H1 (cell line): ENCODE measurements around the gene HS3ST6. TPM values are rescaled to one million over a fixed set of nuclear protein-coding genes. Genes with fewer than 3 reads are reported as not detected.

Experiments
- CTCF ChIA-PET: fragments of 300-600 bp; sonication (Branson Sonifier 250); formaldehyde crosslinking; loops from one replicate; lab custom pipeline; 2021; ENCODE audit not compliant: partially characterized antibody; lab: Charles Lee
- POLR2A ChIA-PET: fragments of 300-600 bp; sonication (Branson Sonifier 250); formaldehyde crosslinking; loops from one replicate; lab custom pipeline; 2021; ENCODE audit warnings: inconsistent platforms; ENCODE audit not compliant: partially characterized antibody; lab: Charles Lee
- DNase-seq, 2 experiments: peaks; one replicate each; pipeline versions ENCODE4 v3.0.0 to v3.0.0-alpha.2; 2010 to 2022; ENCODE audit warnings: low spot score in 2 of 2, low read depth in 1 of 2, mixed read lengths in 1 of 2
- FAIRE-seq: peaks from 2 replicates; lab custom pipeline; 2011; peaks lifted over from hg19 to GRCh38; lab: Jason Lieb, UNC
- H2AFZ ChIP-seq: 2 replicates; pipeline ENCODE4 v1.8.1; 2012; ENCODE audit warnings: low read length, inconsistent platforms
- H2AK5ac ChIP-seq: 2 replicates; pipeline ENCODE4 v1.6.1; 2013; ENCODE audit warnings: low read depth, low read length
- H2BK120ac ChIP-seq: replicated peaks from 2 replicates; pipeline ENCODE3; 2013; ENCODE audit warnings: low read depth, low read length, inconsistent platforms
- H2BK12ac ChIP-seq: 2 replicates; pipeline ENCODE4 v1.6.1; 2013; ENCODE audit warnings: low read depth, low read length
- H2BK15ac ChIP-seq: 2 replicates; pipeline ENCODE4 v1.6.1; 2013; ENCODE audit warnings: low read length
- H2BK20ac ChIP-seq: 2 replicates; pipeline ENCODE4 v1.6.1; 2013; ENCODE audit warnings: low read length
- H2BK5ac ChIP-seq: 2 replicates; pipeline ENCODE4 v1.6.1; 2013; ENCODE audit warnings: low read depth, low read length
- H3K14ac ChIP-seq: 2 replicates; pipeline ENCODE4 v1.6.1; 2013; ENCODE audit warnings: inconsistent platforms; ENCODE audit not compliant: insufficient read length
- H3K18ac ChIP-seq: 2 replicates; pipeline ENCODE4 v1.6.1; 2013; ENCODE audit warnings: low read length; ENCODE audit errors: extremely low read depth
- H3K23ac ChIP-seq: 2 replicates; pipeline ENCODE4 v1.6.1; 2013; ENCODE audit warnings: inconsistent platforms; ENCODE audit not compliant: insufficient read length
- H3K23me2 ChIP-seq: 2 replicates; pipeline ENCODE4 v1.6.1; 2013; ENCODE audit warnings: low read depth, low read length
- H3K27ac ChIP-seq: 2 replicates; pipeline ENCODE4 v1.6.1; 2011; ENCODE audit warnings: low read depth, low read length, inconsistent platforms
- H3K27me3 ChIP-seq, 4 experiments: replicated peaks in 1 of 4; 1 replicate in 1 of 4; 2 replicates in 3 of 4; pipeline versions ENCODE4 v1.6.1 to v1.8.1; 2011 to 2013; ENCODE audit warnings: low read length in 3 of 4, mild to moderate bottlenecking in 3 of 4, inconsistent platforms in 2 of 4, mixed read lengths in 2 of 4, moderate library complexity in 1 of 4; ENCODE audit not compliant: control insufficient read depth in 3 of 4, insufficient read depth in 3 of 4; ENCODE audit errors: extremely low read depth in 1 of 4
- H3K36me3 ChIP-seq, 4 experiments: 2 replicates each; pipeline versions ENCODE4 v1.6.1 to v1.8.1; 2011 to 2013; ENCODE audit warnings: mild to moderate bottlenecking in 4 of 4, low read length in 3 of 4, moderate library complexity in 2 of 4, control low read depth in 1 of 4, inconsistent platforms in 1 of 4; ENCODE audit not compliant: insufficient read depth in 4 of 4, control insufficient read depth in 2 of 4
- H3K4ac ChIP-seq: replicated peaks from 2 replicates; pipeline ENCODE3; 2013; ENCODE audit warnings: low read length, low read depth, mixed read lengths, inconsistent platforms; ENCODE audit not compliant: insufficient read length
- H3K4me1 ChIP-seq, 4 experiments: replicated peaks in 1 of 4; 1 replicate in 1 of 4; 2 replicates in 3 of 4; pipeline versions ENCODE4 v1.6.1 to v1.8.1; 2011 to 2013; ENCODE audit warnings: low read length in 3 of 4, inconsistent platforms in 2 of 4, mixed read lengths in 1 of 4; ENCODE audit not compliant: insufficient read depth in 4 of 4, control insufficient read depth in 3 of 4
- H3K4me2 ChIP-seq, 2 experiments: 2 replicates each; pipeline versions ENCODE4 v1.6.1 to v1.8.1; 2011 to 2013; ENCODE audit warnings: low read depth in 2 of 2, low read length in 2 of 2, control low read depth in 1 of 2, inconsistent platforms in 1 of 2, mild to moderate bottlenecking in 1 of 2; ENCODE audit not compliant: insufficient read depth in 1 of 2
- H3K4me3 ChIP-seq, 4 experiments: fragments of 200-600, 300-600 bp in 1 of 4; sonication (generic), shearing (Covaris generic), sonication (Bioruptor Twin) in 1 of 4; 2 replicates each; pipeline versions ENCODE4 v1.5.1 to v1.8.1; 2011 to 2016; ENCODE audit warnings: low read length in 4 of 4, low read depth in 3 of 4, control low read depth in 2 of 4, inconsistent platforms in 2 of 4, mild to moderate bottlenecking in 2 of 4, mixed read lengths in 1 of 4, moderate library complexity in 1 of 4; ENCODE audit not compliant: insufficient read depth in 2 of 4; ENCODE audit errors: extremely low read depth in 1 of 4
- H3K56ac ChIP-seq: replicated peaks from 2 replicates; pipeline ENCODE3; 2013; ENCODE audit warnings: low read depth, mild to moderate bottlenecking, mixed read lengths, low read length, inconsistent platforms; ENCODE audit not compliant: insufficient read length
- H3K79me1 ChIP-seq: 2 replicates; pipeline ENCODE4 v1.6.1; 2013; ENCODE audit warnings: low read depth, low read length, control low read depth
- H3K79me2 ChIP-seq, 2 experiments: 2 replicates each; pipeline versions ENCODE4 v1.6.1 to v1.8.1; 2012 to 2013; ENCODE audit warnings: low read length in 2 of 2, mild to moderate bottlenecking in 2 of 2, inconsistent platforms in 1 of 2; ENCODE audit not compliant: insufficient read depth in 2 of 2, control insufficient read depth in 1 of 2
- H3K9ac ChIP-seq, 4 experiments: replicated peaks in 1 of 4; 1 replicate in 1 of 4; 2 replicates in 3 of 4; pipeline versions ENCODE4 v1.6.1 to v1.8.1; 2011 to 2013; ENCODE audit warnings: low read depth in 3 of 4, low read length in 3 of 4, control low read depth in 2 of 4, mild to moderate bottlenecking in 2 of 4, moderate library complexity in 2 of 4, inconsistent platforms in 1 of 4; ENCODE audit errors: extremely low read depth in 1 of 4
- H3K9me3 ChIP-seq, 2 experiments: 2 replicates each; pipeline versions ENCODE4 v1.6.1 to v1.8.1; 2012 to 2013; ENCODE audit warnings: mild to moderate bottlenecking in 2 of 2, moderate library complexity in 2 of 2, control low read depth in 1 of 2, inconsistent platforms in 1 of 2, low read depth in 1 of 2, low read length in 1 of 2, mixed read lengths in 1 of 2; ENCODE audit not compliant: insufficient read depth in 2 of 2
- H4K20me1 ChIP-seq, 2 experiments: replicated peaks in 1 of 2; 2 replicates each; pipeline versions ENCODE3 to v1.8.1; 2011 to 2013; ENCODE audit warnings: inconsistent platforms in 2 of 2, low read length in 2 of 2, mild to moderate bottlenecking in 1 of 2; ENCODE audit not compliant: insufficient read depth in 2 of 2, control insufficient read depth in 1 of 2
- H4K5ac ChIP-seq: 2 replicates; pipeline ENCODE4 v1.6.1; 2013; ENCODE audit warnings: low read length, low read depth, mixed read lengths, inconsistent platforms; ENCODE audit not compliant: insufficient read length
- H4K8ac ChIP-seq: 2 replicates; pipeline ENCODE4 v1.8.0; 2013; ENCODE audit warnings: mild to moderate bottlenecking, moderate library complexity, low read length, inconsistent platforms; ENCODE audit not compliant: insufficient read depth; ENCODE audit errors: extremely low read depth
- H4K91ac ChIP-seq: replicated peaks from 2 replicates; pipeline ENCODE3; 2013; ENCODE audit warnings: low read length, mixed read lengths, inconsistent platforms; ENCODE audit not compliant: insufficient read length
- SUZ12 ChIP-seq: fragments of 200-600 bp; sonication (generic); IDR thresholded peaks from 2 replicates; pipeline ENCODE4 v1.6.1; 2012; ENCODE audit warnings: mild to moderate bottlenecking, inconsistent platforms, low read length, moderate library complexity, mixed read lengths
- WGBS, 2 experiments: shearing (Covaris generic) in 1 of 2; methylation state at CpG; one replicate each; pipeline versions ENCODE4 v1.1.6 to v1.1.7; 2013 to 2015; ENCODE audit warnings: low lambda C conversion rate in 2 of 2, mixed read lengths in 2 of 2, inconsistent platforms in 1 of 2, low coverage in 1 of 2, missing lambda C conversion rate in 1 of 2; ENCODE audit not compliant: insufficient replicate concordance in 2 of 2, insufficient coverage in 1 of 2, insufficient read length in 1 of 2; ENCODE audit errors: extremely low coverage in 1 of 2, missing lambda C conversion rate in 1 of 2; 5-methylcytosine and 5-hydroxymethylcytosine counted together
- polyA plus RNA-seq, 7 experiments: library from polyadenylated mRNA; depleted of rRNA in 3 of 7; stranded (reverse) in 5 of 7; unstranded in 2 of 7; fragments of >200 nt in 5 of 7; fragments of 200-250 nt in 2 of 7; gene quantifications; 1 replicate in 5 of 7; 2 replicates in 1 of 7; 4 replicates in 1 of 7; pipeline versions ENCODE4 v1.2.1 to v1.2.3, GENCODE V29; 2011 to 2013; ENCODE audit warnings: missing spikeins in 2 of 7, mixed read lengths in 2 of 7
- total RNA-seq: library from RNA; stranded (reverse); fragmentation: NEBNext Ultra II Directional; extraction: Animal tissue kit (Norgen Biotek cat#: 25700); gene quantifications from 2 replicates; pipeline ENCODE4 v1.2.1, GENCODE V29; 2021

HS3ST6 gene
- total and polyA plus RNA-seq, 2 of the 8 experiments (the other 6 are each of a cell fraction or from before 2014, with no cell fraction given): 0.36 to 0.39 TPM

- no peak overlapping the region for H3K4me3 ChIP-seq
- TF ChIP-seq SUZ12: no peak
- no peak overlapping the region for H3K27ac ChIP-seq
- no peak overlapping the region for H3K56ac ChIP-seq
- H4K5ac ChIP-seq: no peak overlapping the region
- H4K91ac ChIP-seq: no peak overlapping the region
- H3K23me2 ChIP-seq: peaks cover 6% of the 10 kb centered on the region; the same call in 1 of the 2 replicates
- H2AK5ac ChIP-seq: no peak overlapping the region
- H3K27me3 ChIP-seq: peaks cover 0 to 2% (median 0%) of the 10 kb centered on the region in 4 experiments; a peak in 1 of 7 replicates
- no peak overlapping the region for H3K4me2 ChIP-seq
- H2BK20ac ChIP-seq: no peak overlapping the region
- WGBS, 2 experiments: 94% methylated on average over 22 of the region's 23 CpGs; no CpG with 5 or more reads in 1 of the 2 experiments
- H3K36me3 ChIP-seq: peaks cover 4 to 12% (median 8%) of the 10 kb centered on the region in 4 experiments; a peak in 5 of 8 replicates
- no peak overlapping the region for H2AFZ ChIP-seq
- H4K20me1 ChIP-seq: peaks cover 0 to 4% of the 10 kb centered on the region in 2 experiments
- peaks cover 0 to 8% (median 6%) of the 10 kb centered on the region in 4 experiments; a peak in 5 of 7 replicates for H3K4me1 ChIP-seq
- ChIA-PET CTCF (interaction anchor here (0.6 to 6.3 kb wide), 19 partner anchors 9 to 1698 kb away, joined by 3 to 62 read pairs (median 5); partner anchors contain the start of genes MEIOB and RPL3L), POLR2A (interaction anchor here (0.6 to 11.7 kb wide), 6 partner anchors 8 to 971 kb away, joined by 3 to 336 read pairs (median 4); partner anchors contain the start of genes GFER, NDUFB10, RNF151 and RPL3L)
- no peak overlapping the region for H3K23ac ChIP-seq
- H3K9ac ChIP-seq: no peak overlapping the region; a peak in 1 of 7 replicates
- H2BK120ac ChIP-seq: no peak overlapping the region
- no peaks in the 10 kb centered on the region for H3K79me2 ChIP-seq
- H4K8ac ChIP-seq: peak overlapping the region; percentile 76; the same call in 1 of the 2 replicates
- no peaks in the 10 kb centered on the region for H3K9me3 ChIP-seq
- H2BK5ac ChIP-seq: no peak overlapping the region
- H3K14ac ChIP-seq: no peak overlapping the region
- H3K79me1 ChIP-seq: no peaks in the 10 kb centered on the region
- FAIRE-seq (no peak), DNase-seq (no peak)
- no peak overlapping the region for H3K18ac ChIP-seq
- H2BK12ac ChIP-seq: no peak overlapping the region
- no peak overlapping the region for H3K4ac ChIP-seq
- H2BK15ac ChIP-seq: no peak overlapping the region
Measured at GRCh38 chr16:1940273-1941161, 22.3 kb upstream of the HS3ST6 start.
